ENCODE results near the gene PKD2L1.
A peak's percentile ranks its signal among the peaks of the same experiment; 100 is the strongest.
"Not testable (repeated sequence)": the region's sequence is repeated elsewhere in the genome, so short reads cannot be mapped to it uniquely, and the experiment has no call there.

PKD2L1 gene

GRCh38 chr10:100328198-100328597 is 1.8 kb downstream of the PKD2L1 start:
- no peak for DNase-seq

GRCh38 chr10:100327718-100328009 is 2.4 kb downstream of the PKD2L1 start:
- no peak for DNase-seq

GRCh38 chr10:100327007-100327717 is 2.9 kb downstream of the PKD2L1 start:
- no peak for DNase-seq

GRCh38 chr10:100325158-100325557 is 4.9 kb downstream of the PKD2L1 start:
- DNase-seq = no peak

- DNase-seq = no peak
These were observed 10.2 kb downstream of the PKD2L1 start for GRCh38 chr10:100319707-100320402.

GRCh38 chr10:100318207-100318606 is 11.8 kb downstream of the PKD2L1 start:
- no peak for DNase-seq

- no peak for DNase-seq
These were observed 14.4 kb downstream of the PKD2L1 start for GRCh38 chr10:100315615-100316014.

- DNase-seq = no peak
These were observed 18.7 kb downstream of the PKD2L1 start for GRCh38 chr10:100311298-100311697.

- no peak for DNase-seq
These were observed 22.3 kb downstream of the PKD2L1 start for GRCh38 chr10:100307684-100308083.

- DNase-seq = no peak
These were observed 23.2 kb downstream of the PKD2L1 start for GRCh38 chr10:100306861-100307260.

GRCh38 chr10:100304414-100304813 is 25.6 kb downstream of the PKD2L1 start:
- DNase-seq = no peak

GRCh38 chr10:100303724-100304319 is 26.2 kb downstream of the PKD2L1 start:
- DNase-seq = no peak

- DNase-seq = not testable (repeated sequence)
These were observed 28.9 kb downstream of the PKD2L1 start for GRCh38 chr10:100301123-100301522.

GRCh38 chr10:100297242-100297641 is 32.8 kb downstream of the PKD2L1 start:
- DNase-seq = no peak

- DNase-seq = no peak
These were observed 37.0 kb downstream of the PKD2L1 start for GRCh38 chr10:100293066-100293465.

GRCh38 chr10:100292300-100292699 is 37.7 kb downstream of the PKD2L1 start:
- not testable (repeated sequence) for DNase-seq

GRCh38 chr10:100291356-100291755 is 38.7 kb downstream of the PKD2L1 start:
- no peak for DNase-seq

- no peak for DNase-seq
These were observed 40.4 kb downstream of the PKD2L1 start for GRCh38 chr10:100289641-100290040.

- DNase-seq = no peak
These were observed 41.8 kb downstream of the PKD2L1 start for GRCh38 chr10:100288196-100288595.

- no peak for DNase-seq
These were observed 42.3 kb downstream of the PKD2L1 start for GRCh38 chr10:100287756-100288155.

GRCh38 chr10:100286051-100287033 is 43.7 kb downstream of the PKD2L1 start, which contains the start of gene BLOC1S2:
Gene BLOC1S2, minus strand, starts transcription at chr10:100286680. Its CDS starts 21 bp downstream, at chr10:100286659.
- DNase-seq = peak; percentile 52

GRCh38 chr10:100285326-100285725 is 44.7 kb downstream of the PKD2L1 start:
- DNase-seq = not testable (repeated sequence)

GRCh38 chr10:100282907-100283306 is 47.1 kb downstream of the PKD2L1 start:
- DNase-seq = no peak

Data from NCI-H2171 (cell line).